Activated CD8-positive, alpha-beta memory T cell treated with anti-CD3 and anti-CD28 coated beads, Interleukin-2, amount 50 U/mL, for 24 hours (primary cell): ENCODE results near the gene IRX4.
"Not testable (repeated sequence)": the region's sequence is repeated elsewhere in the genome, so short reads cannot be mapped to it uniquely, and the experiment has no call there.

Experiments used
- DNase-seq: peaks from one replicate; pipeline ENCODE4 v3.0.0-alpha.2; 2020; ENCODE audit errors: extremely low read depth

The IRX4 gene

GRCh38 chr5:1859099-1859498, 23.6 kb downstream of the IRX4 start:
- DNase-seq, result no peak

- no peak for DNase-seq
Measured at GRCh38 chr5:1858436-1858835, 24.3 kb downstream of the IRX4 start.

- DNase-seq, result no peak
Measured at GRCh38 chr5:1857256-1857600, 25.5 kb downstream of the IRX4 start.

- no peak for DNase-seq
Measured at GRCh38 chr5:1856596-1857255, 26.0 kb downstream of the IRX4 start.

- no peak for DNase-seq
Measured at GRCh38 chr5:1855596-1855995, 27.1 kb downstream of the IRX4 start.

GRCh38 chr5:1855075-1855474, 27.6 kb downstream of the IRX4 start:
- DNase-seq, result no peak

GRCh38 chr5:1853531-1853930, 29.2 kb downstream of the IRX4 start:
- no peak for DNase-seq

- no peak for DNase-seq
Measured at GRCh38 chr5:1852324-1852947, 30.3 kb downstream of the IRX4 start.

- no peak for DNase-seq
Measured at GRCh38 chr5:1851290-1851934, 31.3 kb downstream of the IRX4 start.

GRCh38 chr5:1850324-1851154, 32.2 kb downstream of the IRX4 start:
- no peak for DNase-seq

- DNase-seq, result no peak
Measured at GRCh38 chr5:1847611-1848010, 35.1 kb downstream of the IRX4 start.

- DNase-seq, result no peak
Measured at GRCh38 chr5:1847056-1847455, 35.7 kb downstream of the IRX4 start.

- no peak for DNase-seq
Measured at GRCh38 chr5:1846583-1846982, 36.1 kb downstream of the IRX4 start.

- no peak for DNase-seq
Measured at GRCh38 chr5:1845696-1846095, 37.0 kb downstream of the IRX4 start.

GRCh38 chr5:1844708-1845436, 37.9 kb downstream of the IRX4 start:
- DNase-seq, result no peak

GRCh38 chr5:1843761-1844160, 39.0 kb downstream of the IRX4 start:
- not testable (repeated sequence) for DNase-seq

GRCh38 chr5:1842004-1842819, 40.5 kb downstream of the IRX4 start:
- DNase-seq, result no peak

- DNase-seq, result no peak
Measured at GRCh38 chr5:1840741-1841521, 41.8 kb downstream of the IRX4 start.

- DNase-seq, result no peak
Measured at GRCh38 chr5:1840071-1840547, 42.6 kb downstream of the IRX4 start.

- no peak for DNase-seq
Measured at GRCh38 chr5:1838013-1838412, 44.7 kb downstream of the IRX4 start.
